Lung (tissue), 12 donors: ENCODE data around the gene TUSC2. TPM values are rescaled to one million over a fixed set of nuclear protein-coding genes. Genes with fewer than 3 reads are reported as not detected.

Source experiments
- ATAC-seq: fragments of 200-7000 bp; cut with Tn5 transposase; one replicate; pipeline ENCODE4 v1.9.1; 2020; ENCODE audit warnings: moderate number of reproducible peaks; ENCODE audit not compliant: insufficient read depth, low FRiP score
- DNase-seq, 3 donors: peaks; one replicate each; pipeline ENCODE4 v3.0.0-alpha.2; 2013 to 2017
- H3K27ac ChIP-seq, 2 donors: one replicate each; pipeline ENCODE4 v1.5.1; 2013; ENCODE audit warnings: mild to moderate bottlenecking in 2 of 2, moderate library complexity in 2 of 2, control low read depth in 1 of 2, inconsistent platforms in 1 of 2, low read depth in 1 of 2, low read length in 1 of 2
- H3K27me3 ChIP-seq, 3 donors: one replicate each; pipeline ENCODE4 v1.5.1; 2013; ENCODE audit warnings: low read length in 2 of 3; ENCODE audit not compliant: control insufficient read depth in 3 of 3, insufficient read depth in 3 of 3
- H3K36me3 ChIP-seq, 4 donors: one replicate each; pipeline ENCODE4 v1.5.1; 2013; ENCODE audit warnings: low read length in 4 of 4, mild to moderate bottlenecking in 1 of 4, moderate library complexity in 1 of 4; ENCODE audit not compliant: control insufficient read depth in 4 of 4, insufficient read depth in 4 of 4
- H3K4me1 ChIP-seq, 5 donors: one replicate each; pipeline ENCODE4 v1.5.1; 2013; ENCODE audit warnings: low read length in 5 of 5, mild to moderate bottlenecking in 2 of 5, moderate library complexity in 1 of 5; ENCODE audit not compliant: control insufficient read depth in 5 of 5, insufficient read depth in 5 of 5
- H3K4me3 ChIP-seq: one replicate; pipeline ENCODE4 v1.5.1; 2013; ENCODE audit warnings: mild to moderate bottlenecking, control low read depth, moderate library complexity
- H3K9ac ChIP-seq, 2 donors: one replicate each; pipeline ENCODE4 v1.5.1; 2013; ENCODE audit warnings: low read length in 2 of 2, control low read depth in 1 of 2; ENCODE audit not compliant: insufficient read depth in 1 of 2
- H3K9me3 ChIP-seq, 4 donors: one replicate each; pipeline ENCODE4 v1.5.1; 2013; ENCODE audit warnings: low read length in 3 of 4, mild to moderate bottlenecking in 1 of 4, moderate library complexity in 1 of 4; ENCODE audit not compliant: control insufficient read depth in 4 of 4, insufficient read depth in 3 of 4
- CTCF ChIP-seq: IDR thresholded peaks from 2 replicates; pipeline ENCODE4 v1.5.1; 2012; ENCODE audit warnings: mild to moderate bottlenecking; ENCODE audit errors: control extremely low read depth, extremely low read depth
- WGBS, 2 donors: extraction: QIAGEN DNeasy Blood & Tissue Kit; methylation state at CpG; one replicate each; pipeline ENCODE4 v1.1.7; 2013; 5-methylcytosine and 5-hydroxymethylcytosine counted together
- polyA plus RNA-seq, 2 donors: library from polyadenylated mRNA; stranded (reverse); fragments of 200-250 nt; gene quantifications; one replicate each; pipeline ENCODE4 v1.2.1, GENCODE V29; 2013
- total RNA-seq, 2 donors: library from RNA; depleted of rRNA in 1 of 2; stranded (reverse); fragments of >200 nt in 1 of 2; gene quantifications; one replicate each; pipeline ENCODE4 v1.2.1, GENCODE V29; 2014 to 2021
- donor health status: control.
- donor health status: control.
- donor health status: Bipolar disorder and iron deficiency.
- donor health status: healthy.
- donor health status: DM: yes; HTN: yes; CAD: no.

TUSC2 gene
- total and polyA plus RNA-seq, 4 donors, result 11.1 to 54.5 (median 30.5) TPM

GRCh38 chr3:50303013-50303815, 24.8 kb downstream of the TUSC2 start, which contains the start of gene HYAL1:
Gene HYAL1 (minus strand): TSS chr3:50303574. CDS start chr3:50302956, 618 bp downstream.
- Histone ChIP-seq H3K9ac (no peak within 1 kb of the TSS), H3K4me1 (peaks cover 10 to 28% (median 17%) of the 10 kb centered on the region in 5 donors), H3K36me3 (no peaks in the 10 kb centered on the region), H3K27me3 (no peaks in the 10 kb centered on the region), H3K27ac (peak within 1 kb of the TSS; percentile 83 to 84), H3K9me3 (no peaks in the 10 kb centered on the region), H3K4me3 (peak within 1 kb of the TSS; percentile 18)
- ATAC-seq, result peak; percentile 17
- peak; percentile 30 to 56 (median 48) for DNase-seq
- 43 to 69% methylated on average over 14 of the region's 14 CpGs for WGBS, 2 donors
- no peak for TF ChIP-seq CTCF

GRCh38 chr3:50302095-50303012, 25.7 kb downstream of the TUSC2 start:
- ATAC-seq (no peak), DNase-seq (no peak)
- H3K4me3 ChIP-seq, result peak overlapping the region; percentile 11
- 84 to 89% methylated on average over 32 of the region's 32 CpGs for WGBS, 2 donors
- H3K27ac ChIP-seq, result peak overlapping the region; percentile 83 to 84
- TF ChIP-seq CTCF, result no peak
- H3K9me3 ChIP-seq, result no peaks in the 10 kb centered on the region
- H3K36me3 ChIP-seq, result no peaks in the 10 kb centered on the region
- H3K4me1 ChIP-seq, result peaks cover 10 to 31% (median 17%) of the 10 kb centered on the region in 5 donors
- H3K27me3 ChIP-seq, result no peaks in the 10 kb centered on the region
- H3K9ac ChIP-seq, result no peak overlapping the region

GRCh38 chr3:50300681-50301254, 27.3 kb downstream of the TUSC2 start:
- Histone ChIP-seq H3K9me3 (no peaks in the 10 kb centered on the region), H3K9ac (no peak overlapping the region), H3K4me1 (peaks cover 10 to 31% (median 17%) of the 10 kb centered on the region in 5 donors), H3K4me3 (no peak overlapping the region), H3K27ac (peak overlapping the region; percentile 85 to 95), H3K27me3 (no peaks in the 10 kb centered on the region), H3K36me3 (peaks cover 0 to 4% (median 0%) of the 10 kb centered on the region in 4 donors)
- no peak for TF ChIP-seq CTCF
- WGBS, 2 donors, result 81 to 84% methylated on average over 6 of the region's 6 CpGs
- DNase-seq (no peak), ATAC-seq (no peak)
